NCI-H2029 (cell line): ENCODE results near the gene GPT2.
"Not testable (repeated sequence)": the region's sequence is repeated elsewhere in the genome, so short reads cannot be mapped to it uniquely, and the experiment has no call there.

Experiments
- DNase-seq: peaks from one replicate; lab custom pipeline; 2025; lab: John Stamatoyannopoulos, UW

The GPT2 gene

GRCh38 chr16:46923513-46924295, 39.5 kb downstream of the GPT2 start:
- no peak for DNase-seq

- no peak for DNase-seq
These were observed 40.2 kb downstream of the GPT2 start for GRCh38 chr16:46924402-46924801.

GRCh38 chr16:46926470-46927225, 42.5 kb downstream of the GPT2 start:
- DNase-seq = no peak

GRCh38 chr16:46927273-46927672, 43.1 kb downstream of the GPT2 start:
- no peak for DNase-seq

- no peak for DNase-seq
These were observed 44.6 kb downstream of the GPT2 start for GRCh38 chr16:46928811-46929210.

GRCh38 chr16:46929378-46930332, 45.5 kb downstream of the GPT2 start:
- no peak for DNase-seq

GRCh38 chr16:46930861-46931260, 46.7 kb downstream of the GPT2 start:
- no peak for DNase-seq

GRCh38 chr16:46932802-46933201, 48.6 kb downstream of the GPT2 start:
- no peak for DNase-seq

- no peak for DNase-seq
These were observed 53.4 kb downstream of the GPT2 start for GRCh38 chr16:46937536-46937935.

GRCh38 chr16:46944713-46945112, 60.6 kb downstream of the GPT2 start:
- DNase-seq = not testable (repeated sequence)

GRCh38 chr16:46947900-46948547, 63.9 kb downstream of the GPT2 start:
- no peak for DNase-seq

GRCh38 chr16:46948548-46949166, 64.5 kb downstream of the GPT2 start:
- DNase-seq = no peak

GRCh38 chr16:46949241-46949892, 65.2 kb downstream of the GPT2 start:
- DNase-seq = no peak

GRCh38 chr16:46950009-46950408, 65.8 kb downstream of the GPT2 start:
- DNase-seq = no peak

GRCh38 chr16:46954562-46954961, 70.4 kb downstream of the GPT2 start:
- DNase-seq = no peak

- no peak for DNase-seq
These were observed 77.5 kb downstream of the GPT2 start for GRCh38 chr16:46961373-46962353.

GRCh38 chr16:46962629-46963028, 78.5 kb downstream of the GPT2 start:
- no peak for DNase-seq

- no peak for DNase-seq
These were observed 83.9 kb downstream of the GPT2 start for GRCh38 chr16:46968063-46968435.

- no peak for DNase-seq
These were observed 85.9 kb downstream of the GPT2 start for GRCh38 chr16:46970089-46970488.

- DNase-seq = no peak
These were observed 87.1 kb downstream of the GPT2 start for GRCh38 chr16:46971271-46971670.
